Cerebellar cortex (tissue), 1 donor: ENCODE measurements around the gene MYO18B.
A peak's percentile ranks its signal among the peaks of the same experiment; 100 is the strongest.

Experiments used
- DNase-seq: peaks from one replicate; pipeline ENCODE4 v3.0.0-alpha.2; 2015; ENCODE audit warnings: low spot score

The MYO18B gene

DNA sequence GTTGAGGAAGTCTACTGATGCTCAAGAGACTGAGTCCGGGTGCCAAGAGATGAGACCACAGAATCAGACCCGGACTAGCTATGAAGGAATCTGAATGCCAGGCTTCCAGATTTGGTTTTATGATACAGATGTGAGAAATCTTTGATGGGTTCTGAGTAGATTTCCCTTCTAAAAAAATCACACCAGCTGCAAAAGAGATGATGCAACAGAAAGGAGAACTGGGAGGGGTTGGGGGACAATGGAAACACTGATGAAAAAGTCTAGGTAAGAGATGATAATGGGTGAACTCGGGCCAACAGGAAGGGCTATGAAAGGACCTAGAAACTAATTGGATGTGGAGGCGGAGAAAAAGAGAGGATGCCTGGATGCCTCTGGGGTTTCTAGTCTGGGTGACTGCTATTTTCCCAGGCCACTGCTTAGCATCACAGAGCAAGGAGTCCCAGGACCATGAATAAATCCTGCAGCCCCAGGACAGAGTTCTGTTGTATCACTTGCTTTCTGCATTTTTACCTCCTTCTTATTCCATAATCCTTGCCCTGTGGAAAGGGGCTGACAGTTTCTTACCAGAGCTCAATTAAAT lies 311.8 kb downstream of the MYO18B start:
- no peak for DNase-seq

DNA sequence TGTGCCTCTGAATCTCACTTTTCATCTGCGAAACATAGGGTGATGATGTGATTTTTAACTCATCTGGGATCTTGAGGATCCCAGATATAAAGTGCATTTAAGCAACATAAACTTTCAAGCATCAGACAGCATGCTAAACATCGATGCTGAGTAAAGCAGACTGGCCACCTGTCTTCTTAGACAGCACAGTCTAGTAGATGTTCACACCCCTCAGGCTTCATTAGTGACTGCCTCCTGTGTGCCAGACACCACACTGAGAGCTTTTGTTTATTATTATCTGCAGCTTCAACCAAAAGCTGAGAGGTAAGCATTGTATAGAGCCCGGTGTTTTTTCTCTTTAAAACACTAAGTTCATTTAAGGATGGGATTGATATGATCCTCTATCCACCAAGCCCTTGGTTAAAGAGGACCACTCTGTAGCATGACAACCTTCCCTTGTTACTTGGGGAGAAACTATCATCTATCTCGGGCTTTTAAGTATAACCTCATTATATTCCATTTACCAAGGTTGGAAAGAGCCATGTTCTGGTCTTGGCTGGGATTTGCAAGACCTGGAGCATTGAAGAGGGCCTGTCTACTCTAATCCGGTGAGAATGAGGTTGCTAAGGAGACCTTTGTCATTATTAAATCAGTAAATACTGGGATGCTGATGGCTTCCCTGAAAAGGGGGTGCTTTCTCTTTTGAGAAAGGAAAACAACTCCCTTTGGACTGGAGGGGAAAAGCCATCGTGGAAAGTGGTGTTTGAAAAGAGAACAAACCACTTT lies 313.0 kb downstream of the MYO18B start:
- peak; percentile 58 for DNase-seq

DNA sequence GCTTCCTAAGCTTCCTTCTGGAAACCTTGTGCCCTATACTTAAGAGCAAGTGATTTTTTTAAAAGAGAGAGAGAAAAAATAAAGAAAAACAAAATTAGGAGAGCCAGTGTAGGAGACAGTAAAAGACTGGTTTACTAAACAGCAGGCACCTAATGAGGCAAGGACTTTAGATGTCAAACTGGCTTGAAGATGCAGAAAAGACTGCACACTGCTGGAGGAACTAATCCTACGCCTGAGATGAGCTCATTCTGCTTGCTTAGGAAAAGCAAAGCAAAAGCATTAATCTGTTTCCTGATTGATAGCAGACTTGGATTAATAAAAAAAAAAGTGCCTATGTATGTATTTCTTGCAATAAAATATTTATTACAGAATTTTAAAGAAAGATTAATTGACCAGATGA lies 313.7 kb downstream of the MYO18B start:
- no peak for DNase-seq

DNA sequence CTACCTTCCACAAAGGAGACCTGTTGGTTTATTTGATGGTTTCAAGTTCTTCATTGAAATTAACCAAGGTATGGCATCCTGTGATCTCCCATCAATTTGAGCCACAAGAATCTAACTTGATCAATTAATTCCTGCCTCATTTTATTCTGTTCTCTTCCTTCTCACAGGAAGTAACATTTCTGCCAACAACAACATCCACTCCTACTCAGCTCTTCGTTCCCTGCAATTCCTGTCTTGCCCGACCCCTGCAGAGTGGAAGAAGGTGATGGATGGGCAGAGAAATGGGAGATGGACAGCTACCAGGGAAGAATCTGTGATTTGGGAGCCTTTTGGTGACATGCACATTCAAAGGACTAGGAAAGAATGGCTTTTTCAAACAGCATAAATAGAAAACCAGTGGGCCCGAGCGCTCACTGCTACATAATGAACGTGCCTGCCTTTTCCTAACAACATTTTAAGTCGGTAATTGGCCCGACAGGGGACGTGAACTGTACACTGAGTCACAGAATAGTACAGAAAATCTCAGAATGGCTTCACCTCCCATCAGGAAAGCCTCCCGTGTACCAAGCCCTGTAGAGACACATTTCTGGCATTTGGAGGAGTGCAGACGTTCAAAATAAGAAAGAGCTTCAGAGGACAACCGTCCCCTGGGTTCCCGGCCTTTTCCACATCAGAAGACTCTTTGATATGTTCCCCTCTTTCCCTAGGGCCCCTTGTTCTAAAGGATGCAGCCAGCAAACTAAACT lies 314.6 kb downstream of the MYO18B start:
- no peak for DNase-seq

DNA sequence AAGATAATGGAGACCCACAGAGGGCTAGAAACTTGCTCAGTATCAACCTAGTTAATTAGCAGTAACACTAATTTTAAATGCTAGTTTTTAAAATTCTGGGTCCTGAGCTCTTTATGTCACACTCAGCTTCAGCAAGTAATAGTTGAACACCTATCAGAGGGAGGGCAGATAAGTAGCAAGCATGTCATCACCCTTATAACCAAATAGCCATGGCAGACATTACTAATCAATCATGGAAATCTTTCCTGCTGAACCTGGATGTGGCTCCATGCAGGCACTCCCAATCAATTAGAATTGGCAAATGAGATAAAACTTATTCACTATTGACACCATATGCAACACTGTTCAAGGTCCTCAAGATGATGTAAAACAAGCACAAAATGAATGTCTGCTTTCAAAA lies 315.7 kb downstream of the MYO18B start:
- DNase-seq: no peak

DNA sequence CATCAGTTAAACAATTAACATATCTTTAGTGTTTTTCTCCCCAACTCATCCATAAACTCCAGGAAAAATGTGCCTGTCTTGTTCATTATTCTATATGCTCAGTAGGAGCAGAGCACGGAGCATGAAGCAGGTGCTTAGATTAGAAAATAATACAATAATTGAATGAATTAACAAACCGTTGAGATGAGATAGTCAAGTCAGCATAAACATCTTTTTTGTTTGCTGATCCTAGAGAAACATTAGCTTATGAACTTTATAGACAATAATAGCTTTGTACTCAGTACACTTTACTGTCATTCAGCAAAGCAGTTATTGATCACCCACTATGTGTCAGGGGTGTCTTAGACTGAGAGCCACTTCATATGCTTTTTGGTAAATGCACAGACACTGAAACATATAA lies 322.1 kb downstream of the MYO18B start:
- no peak for DNase-seq

DNA sequence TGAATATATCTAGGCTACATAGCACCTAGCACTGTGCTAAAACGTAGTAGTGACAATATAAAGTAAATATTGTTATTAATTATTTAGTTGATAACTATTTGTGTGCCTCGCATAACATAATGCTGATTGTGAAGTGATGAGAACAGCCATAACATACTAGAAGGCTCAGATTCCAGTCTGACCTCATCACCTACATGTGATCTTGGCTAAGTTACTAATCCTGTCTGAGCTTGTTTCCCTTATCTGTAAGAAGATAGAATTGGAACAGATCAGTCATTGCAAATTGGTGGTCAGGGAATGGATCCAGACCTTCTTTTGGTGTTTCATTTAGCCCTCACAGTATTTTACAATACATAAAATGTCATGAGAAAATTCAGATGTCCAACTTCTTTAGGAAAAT lies 323.9 kb downstream of the MYO18B start:
- DNase-seq: no peak

DNA sequence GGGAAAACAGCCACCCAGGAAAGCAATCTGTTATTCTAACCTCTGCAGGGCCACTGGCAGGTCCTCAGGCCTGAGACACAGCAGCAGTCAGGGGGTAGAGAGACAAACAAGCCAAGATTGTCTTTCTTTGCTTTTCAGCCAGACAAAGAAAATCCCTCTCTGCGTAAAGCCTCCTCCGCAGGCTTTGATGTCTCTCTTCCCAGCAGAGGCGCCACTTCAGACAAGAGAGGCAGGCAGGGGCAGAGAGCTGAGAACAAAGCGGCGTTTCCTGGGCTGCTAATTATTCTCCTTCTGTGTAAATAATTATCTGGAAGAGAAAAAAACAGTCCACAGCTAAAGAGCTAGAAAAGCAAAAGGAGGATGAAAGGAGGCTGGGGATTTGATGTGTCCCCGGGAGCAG lies 324.5 kb downstream of the MYO18B start:
- DNase-seq: no peak

DNA sequence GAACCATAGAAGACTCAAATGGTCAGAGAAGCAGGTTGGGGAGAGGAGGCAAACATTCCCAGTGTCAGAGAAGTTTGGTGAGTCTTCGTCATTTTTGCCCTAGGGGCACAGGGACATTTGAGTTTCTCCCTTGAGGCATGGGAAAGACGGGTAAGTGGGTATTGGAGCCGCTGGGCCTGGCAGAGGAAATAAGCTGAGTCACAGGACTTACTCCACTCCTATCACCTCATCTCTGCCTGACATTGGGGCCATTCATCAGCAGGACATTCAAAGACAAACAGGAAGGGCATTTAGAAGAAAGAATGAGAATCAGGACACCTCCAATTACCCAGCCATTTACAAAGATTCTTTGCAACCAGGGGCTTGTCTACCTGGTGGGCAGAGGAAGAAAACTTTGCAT lies 326.6 kb downstream of the MYO18B start:
- no peak for DNase-seq

DNA sequence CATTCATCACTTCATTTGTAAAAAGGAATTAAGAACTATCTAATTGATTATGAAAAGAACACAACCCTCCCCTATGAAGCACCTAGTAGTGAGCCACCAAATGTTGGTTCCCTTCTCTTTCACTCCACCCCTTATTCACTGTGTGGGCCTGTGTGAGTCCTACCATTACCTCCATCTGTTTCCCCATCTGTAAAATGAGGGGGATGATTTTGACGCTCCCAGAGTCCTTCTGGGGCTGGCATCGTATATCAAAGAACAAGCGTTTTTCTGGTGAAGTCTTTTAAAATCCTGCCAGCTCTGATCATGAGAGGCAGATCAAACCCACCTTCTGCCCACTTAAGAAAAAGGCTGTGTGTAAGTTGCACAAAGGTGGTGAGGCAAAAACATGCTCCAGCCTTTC lies 330.6 kb downstream of the MYO18B start:
- DNase-seq: no peak

DNA sequence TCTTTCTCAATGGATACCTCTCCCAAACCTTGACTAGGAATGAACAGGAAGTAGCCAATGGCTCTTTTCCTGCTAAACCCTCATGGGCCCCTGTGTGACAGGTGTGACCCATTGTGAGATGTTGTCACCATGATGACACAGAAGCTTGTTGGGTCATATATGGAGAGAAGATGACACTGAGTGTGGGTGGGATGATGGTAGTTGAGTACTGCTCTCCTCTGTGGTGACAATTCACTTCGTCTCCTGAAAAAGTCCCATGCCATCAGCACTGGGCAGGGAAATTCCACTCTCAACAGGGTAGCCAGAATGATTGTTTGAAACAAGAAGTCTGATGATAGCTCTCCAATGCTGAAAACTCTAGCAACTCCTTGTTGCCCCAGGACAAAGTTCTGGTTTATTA lies 333.3 kb downstream of the MYO18B start:
- DNase-seq: no peak

DNA sequence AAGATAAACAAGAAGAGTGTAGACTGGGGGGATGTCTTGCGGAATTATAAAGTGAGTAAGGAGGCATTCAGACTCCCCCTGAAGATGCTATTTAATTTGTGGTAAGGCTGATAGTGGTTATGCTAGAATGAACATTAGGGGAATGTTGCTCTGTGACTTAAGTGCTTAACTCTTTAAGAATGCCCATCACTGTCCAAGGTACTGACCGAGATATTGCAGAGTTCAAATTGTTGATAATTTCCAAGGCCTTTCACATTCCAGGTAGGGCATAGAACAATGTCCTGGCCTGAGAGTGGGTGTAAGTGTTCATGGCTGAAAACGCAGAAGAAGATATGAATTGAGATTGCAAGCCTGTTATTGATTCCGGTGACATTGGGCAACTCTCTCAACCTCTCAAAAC lies 337.0 kb downstream of the MYO18B start:
- no peak for DNase-seq
